MG63 (cell line): Measurements from ENCODE around the gene APLP2. TPM values are rescaled to one million over a fixed set of nuclear protein-coding genes. Genes with fewer than 3 reads are reported as not detected.

ENCODE experiments used
- DNase-seq: peaks from one replicate; pipeline ENCODE4 v3.0.0-alpha.2; 2020
- H3K27me3 ChIP-seq: fragments of 250-450 bp; sonication (Bioruptor Pico); 2 replicates; pipeline ENCODE4 v1.5.1; 2020; ENCODE audit warnings: mild to moderate bottlenecking, moderate library complexity
- H3K36me3 ChIP-seq: fragments of 250-450 bp; sonication (Bioruptor Pico); 2 replicates; pipeline ENCODE4 v1.5.1; 2020; ENCODE audit warnings: mild to moderate bottlenecking, moderate library complexity
- H3K4me3 ChIP-seq: fragments of 250-450 bp; sonication (Bioruptor Pico); 2 replicates; pipeline ENCODE4 v1.5.1; 2020; ENCODE audit warnings: mild to moderate bottlenecking, moderate library complexity
- H3K9me3 ChIP-seq: fragments of 250-450 bp; sonication (Bioruptor Pico); 2 replicates; pipeline ENCODE4 v1.5.1; 2020; ENCODE audit warnings: mild to moderate bottlenecking, moderate library complexity
- total RNA-seq: library from RNA; depleted of rRNA; stranded (reverse); fragments of >200 nt; shearing (Covaris generic); gene quantifications from 2 replicates; pipeline ENCODE4 v1.2.3, GENCODE V29; 2014; ENCODE audit warnings: low replicate concordance

The APLP2 gene
- total RNA-seq, 1 experiment from 2014 or later, result 369 TPM

- Histone ChIP-seq H3K27me3 (no peaks in the 10 kb centered on the region), H3K36me3 (peaks cover 74% of the 10 kb centered on the region), H3K4me3 (no peak overlapping the region), H3K9me3 (no peaks in the 10 kb centered on the region)
- DNase-seq, result peak; percentile 36
Measured at GRCh38 chr11:130141561-130142341, 72.1 kb downstream of the APLP2 start.

GRCh38 chr11:130144141-130144540, 74.4 kb downstream of the APLP2 start:
- Histone ChIP-seq H3K36me3 (peaks cover 69% of the 10 kb centered on the region), H3K27me3 (no peaks in the 10 kb centered on the region), H3K4me3 (no peak overlapping the region), H3K9me3 (no peaks in the 10 kb centered on the region)
- DNase-seq, result no peak

GRCh38 chr11:130144861-130145281, 75.2 kb downstream of the APLP2 start:
- H3K9me3 ChIP-seq, result no peaks in the 10 kb centered on the region
- H3K27me3 ChIP-seq, result no peaks in the 10 kb centered on the region
- H3K36me3 ChIP-seq, result peaks cover 70% of the 10 kb centered on the region
- DNase-seq, result no peak
- no peak overlapping the region for H3K4me3 ChIP-seq

GRCh38 chr11:130145311-130145812, 75.7 kb downstream of the APLP2 start:
- Histone ChIP-seq H3K36me3 (peaks cover 73% of the 10 kb centered on the region), H3K9me3 (no peaks in the 10 kb centered on the region), H3K27me3 (no peaks in the 10 kb centered on the region), H3K4me3 (no peak overlapping the region)
- no peak for DNase-seq

- Histone ChIP-seq H3K36me3 (peaks cover 81% of the 10 kb centered on the region), H3K4me3 (no peak overlapping the region), H3K27me3 (no peaks in the 10 kb centered on the region), H3K9me3 (no peaks in the 10 kb centered on the region)
- peak; percentile 17 for DNase-seq
Measured at GRCh38 chr11:130145975-130146776, 76.5 kb downstream of the APLP2 start.

- Histone ChIP-seq H3K27me3 (no peaks in the 10 kb centered on the region), H3K36me3 (peaks cover 76% of the 10 kb centered on the region), H3K9me3 (no peaks in the 10 kb centered on the region), H3K4me3 (no peak overlapping the region)
- DNase-seq, result no peak
Measured at GRCh38 chr11:130146796-130147195, 77.1 kb downstream of the APLP2 start.

GRCh38 chr11:130148796-130149326, 79.2 kb downstream of the APLP2 start:
- Histone ChIP-seq H3K27me3 (no peaks in the 10 kb centered on the region), H3K36me3 (peaks cover 62% of the 10 kb centered on the region), H3K4me3 (no peak overlapping the region), H3K9me3 (no peaks in the 10 kb centered on the region)
- no peak for DNase-seq

GRCh38 chr11:130150790-130151189, 81.1 kb downstream of the APLP2 start:
- no peaks in the 10 kb centered on the region for H3K9me3 ChIP-seq
- no peak overlapping the region for H3K4me3 ChIP-seq
- peaks cover 43% of the 10 kb centered on the region for H3K36me3 ChIP-seq
- no peaks in the 10 kb centered on the region for H3K27me3 ChIP-seq
- no peak for DNase-seq

GRCh38 chr11:130151196-130151595, 81.5 kb downstream of the APLP2 start:
- Histone ChIP-seq H3K9me3 (no peaks in the 10 kb centered on the region), H3K36me3 (peaks cover 39% of the 10 kb centered on the region), H3K4me3 (no peak overlapping the region), H3K27me3 (no peaks in the 10 kb centered on the region)
- no peak for DNase-seq

- Histone ChIP-seq H3K27me3 (no peaks in the 10 kb centered on the region), H3K4me3 (no peak overlapping the region), H3K36me3 (peaks cover 4% of the 10 kb centered on the region; the same call in 1 of the 2 replicates), H3K9me3 (no peaks in the 10 kb centered on the region)
- DNase-seq, result peak; percentile 87
Measured at GRCh38 chr11:130156108-130157022, 86.7 kb downstream of the APLP2 start.

GRCh38 chr11:130157101-130157500, 87.4 kb downstream of the APLP2 start:
- no peak overlapping the region for H3K4me3 ChIP-seq
- DNase-seq, result no peak
- H3K27me3 ChIP-seq, result no peaks in the 10 kb centered on the region
- H3K36me3 ChIP-seq, result peaks cover under 1% of the 10 kb centered on the region; the same call in 1 of the 2 replicates
- H3K9me3 ChIP-seq, result no peaks in the 10 kb centered on the region

- no peak overlapping the region for H3K4me3 ChIP-seq
- no peaks in the 10 kb centered on the region for H3K27me3 ChIP-seq
- H3K36me3 ChIP-seq, result no peaks in the 10 kb centered on the region
- no peaks in the 10 kb centered on the region for H3K9me3 ChIP-seq
- DNase-seq, result no peak
Measured at GRCh38 chr11:130157840-130158239, 88.1 kb downstream of the APLP2 start.

- Histone ChIP-seq H3K4me3 (no peak overlapping the region), H3K27me3 (no peaks in the 10 kb centered on the region), H3K9me3 (no peaks in the 10 kb centered on the region), H3K36me3 (no peaks in the 10 kb centered on the region)
- DNase-seq, result no peak
Measured at GRCh38 chr11:130159139-130159538, 89.4 kb downstream of the APLP2 start.

- Histone ChIP-seq H3K27me3 (no peaks in the 10 kb centered on the region), H3K4me3 (no peak within 1 kb of the TSS), H3K9me3 (no peaks in the 10 kb centered on the region), H3K36me3 (no peaks in the 10 kb centered on the region)
- no peak for DNase-seq
Measured at GRCh38 chr11:130159657-130160497, 90.2 kb downstream of the APLP2 start, which contains the start of gene ST14. ST14 (plus strand) TSS chr11:130159782; CDS start chr11:130159980, 198 bp downstream.

GRCh38 chr11:130160498-130161155, 90.9 kb downstream of the APLP2 start:
- H3K4me3 ChIP-seq, result no peak overlapping the region
- H3K27me3 ChIP-seq, result no peaks in the 10 kb centered on the region
- H3K9me3 ChIP-seq, result no peaks in the 10 kb centered on the region
- no peak for DNase-seq
- H3K36me3 ChIP-seq, result no peaks in the 10 kb centered on the region
